ENCODE measurements around the gene EIF3L.
A peak's percentile ranks its signal among the peaks of the same experiment; 100 is the strongest.
"Not testable (repeated sequence)": the region's sequence is repeated elsewhere in the genome, so short reads cannot be mapped to it uniquely, and the experiment has no call there.

The EIF3L gene

DNA sequence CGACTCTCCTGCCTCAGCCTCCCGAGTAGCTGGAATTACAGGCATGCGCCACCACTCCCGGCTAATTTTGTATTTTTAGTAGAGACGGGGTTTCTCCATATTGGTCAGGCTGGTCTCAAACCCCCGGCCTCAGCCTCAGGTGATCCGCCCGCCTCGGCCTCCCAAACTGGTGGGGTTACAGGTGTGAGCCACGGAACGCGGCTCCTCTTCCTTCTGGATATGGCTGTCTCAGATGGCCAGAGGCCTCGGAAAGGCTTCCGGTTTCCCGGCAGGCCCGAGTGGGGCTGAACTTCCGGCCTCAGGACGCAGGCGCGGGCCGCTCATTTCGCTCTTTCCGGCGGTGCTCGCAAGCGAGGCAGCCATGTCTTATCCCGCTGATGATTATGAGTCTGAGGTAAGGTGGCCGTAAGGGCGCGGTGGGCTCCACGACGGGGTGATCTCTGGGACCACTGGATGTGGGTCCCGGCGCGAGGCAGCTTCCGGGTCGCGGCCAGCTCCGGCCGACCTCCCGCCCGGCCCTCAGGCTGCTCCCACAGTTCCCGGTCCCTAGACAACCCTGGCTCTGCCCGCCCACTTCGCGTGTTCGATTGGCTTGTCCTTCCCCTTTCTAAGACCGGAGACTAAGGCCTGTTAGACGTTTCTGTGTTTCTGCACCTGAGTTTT lies at the start of gene EIF3L:
Gene EIF3L, plus strand, starts transcription at position 331 of the 663 bp plus-strand sequence. Its CDS starts 31 bp downstream, at position 362.
- peak; percentile 98 for DNase-seq (ENCODE audit: low spot score)

GRCh38 chr22:37799979-37800378 lies 49.2 kb upstream of the EIF3L start:
- not testable (repeated sequence) for DNase-seq (ENCODE audit: low spot score)

DNA sequence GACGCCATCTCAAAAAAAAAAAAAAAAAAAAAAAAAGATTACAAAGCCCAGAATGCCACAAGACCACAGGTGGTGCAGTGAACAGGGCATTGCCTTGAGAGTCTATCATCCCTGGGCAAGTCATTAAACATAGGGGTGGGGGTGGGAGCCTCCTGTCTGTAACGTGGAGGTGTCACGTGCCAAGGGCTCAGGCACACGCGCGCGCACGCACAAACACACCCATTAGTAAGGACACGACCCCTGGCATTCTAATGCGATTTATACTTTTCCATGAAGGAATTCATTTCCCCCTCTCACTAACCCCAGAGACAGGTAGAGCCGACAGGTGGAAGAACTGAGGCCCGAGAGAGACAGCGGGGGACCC lies 47.3 kb upstream of the EIF3L start:
- DNase-seq (ENCODE audit: low spot score): no peak

DNA sequence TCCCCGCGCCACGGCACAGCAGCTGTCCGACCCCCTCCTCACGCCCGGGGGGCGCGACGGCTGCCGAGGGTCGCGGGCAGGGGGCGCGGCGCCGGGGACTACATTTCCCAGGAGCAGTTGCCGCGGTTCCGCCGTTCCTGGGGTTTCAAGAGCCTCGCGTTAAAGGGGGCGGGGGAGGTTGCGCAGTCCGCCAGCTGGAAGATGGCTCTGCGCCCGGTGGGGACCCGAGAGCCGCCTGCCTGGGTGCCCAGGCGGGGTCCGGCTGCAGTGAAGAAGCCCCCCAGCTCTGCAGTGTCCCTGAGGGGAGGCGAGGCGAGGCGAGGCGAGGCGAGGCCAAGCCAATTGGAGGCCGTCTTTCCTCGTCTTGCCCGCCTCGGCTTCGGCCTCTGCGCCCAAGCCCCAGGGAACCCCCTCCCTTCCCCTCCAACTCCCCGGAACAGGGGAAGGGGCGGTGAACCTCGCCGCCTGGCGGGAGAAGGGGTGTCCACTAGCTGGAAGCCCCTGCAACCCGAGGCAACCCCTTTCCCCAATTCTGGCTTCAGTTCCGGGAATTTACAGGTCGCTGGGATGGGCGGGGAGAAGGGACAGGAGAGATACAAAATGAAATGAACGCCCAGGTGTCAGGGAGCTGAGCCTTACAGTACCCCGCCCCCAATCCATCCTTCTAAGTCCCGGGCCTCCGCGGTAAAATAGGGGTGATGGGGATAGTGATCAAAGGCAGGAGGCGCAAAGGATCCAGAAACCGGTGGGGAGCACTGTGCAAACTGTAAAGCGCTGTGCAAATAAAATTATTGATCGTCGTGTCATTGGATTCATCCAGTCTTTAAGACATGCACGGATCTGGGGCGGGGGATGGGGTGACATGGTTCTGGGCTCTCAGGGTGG lies 46.7 kb upstream of the EIF3L start:
- DNase-seq (ENCODE audit: low spot score): peak; percentile 71

DNA sequence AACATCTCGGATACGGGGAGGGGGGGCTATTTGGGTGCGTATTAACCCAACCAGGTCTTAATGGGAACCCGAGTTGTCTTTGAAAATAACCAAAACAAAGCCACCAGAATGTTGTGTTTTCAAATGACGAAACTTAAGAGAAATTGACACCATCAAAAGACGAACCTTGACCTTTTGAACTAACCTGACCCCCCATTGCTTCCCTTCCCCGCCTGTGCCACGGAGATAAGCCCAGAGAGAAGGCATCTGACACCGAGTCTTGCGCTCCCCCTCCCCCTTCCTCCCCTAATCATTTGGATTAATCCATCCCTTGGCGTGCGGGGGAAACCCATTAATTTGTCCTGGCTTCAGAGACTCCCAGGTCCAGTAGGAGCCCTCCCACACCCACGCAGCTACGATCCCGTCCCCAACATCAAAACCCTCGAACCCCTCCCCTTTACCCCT lies 46.0 kb upstream of the EIF3L start:
- no peak for DNase-seq (ENCODE audit: low spot score)

- no peak for DNase-seq (ENCODE audit: low spot score)
Observed at GRCh38 chr22:37803639-37804351, 45.4 kb upstream of the EIF3L start.

DNA sequence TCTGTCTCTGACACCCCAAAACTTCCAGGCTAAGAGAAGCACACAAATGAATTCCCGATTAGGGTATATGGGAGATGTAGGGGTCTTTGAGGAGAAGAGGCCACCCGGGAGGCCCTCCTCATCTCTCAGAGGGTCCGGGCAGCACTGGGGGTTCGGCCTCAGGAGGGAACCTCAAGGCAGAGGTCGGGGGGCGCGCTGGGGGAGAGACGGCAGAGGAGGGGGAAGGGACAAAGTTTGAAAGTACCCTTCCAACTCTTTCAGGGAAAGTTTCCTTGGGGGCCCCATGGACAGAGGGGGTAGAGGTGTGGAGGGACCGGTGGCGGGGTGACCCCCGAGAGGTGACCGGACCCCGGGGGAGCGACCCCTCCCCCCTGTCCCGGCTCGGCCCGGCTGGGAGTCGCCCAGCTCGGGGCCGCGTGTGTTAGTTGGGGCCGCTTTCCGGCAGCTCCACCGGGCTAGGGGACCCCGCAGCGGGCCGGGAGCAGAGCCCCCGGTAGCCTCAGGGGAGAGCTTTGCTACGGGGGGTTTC lies 44.8 kb upstream of the EIF3L start:
- DNase-seq (ENCODE audit: low spot score): peak; percentile 57

DNA sequence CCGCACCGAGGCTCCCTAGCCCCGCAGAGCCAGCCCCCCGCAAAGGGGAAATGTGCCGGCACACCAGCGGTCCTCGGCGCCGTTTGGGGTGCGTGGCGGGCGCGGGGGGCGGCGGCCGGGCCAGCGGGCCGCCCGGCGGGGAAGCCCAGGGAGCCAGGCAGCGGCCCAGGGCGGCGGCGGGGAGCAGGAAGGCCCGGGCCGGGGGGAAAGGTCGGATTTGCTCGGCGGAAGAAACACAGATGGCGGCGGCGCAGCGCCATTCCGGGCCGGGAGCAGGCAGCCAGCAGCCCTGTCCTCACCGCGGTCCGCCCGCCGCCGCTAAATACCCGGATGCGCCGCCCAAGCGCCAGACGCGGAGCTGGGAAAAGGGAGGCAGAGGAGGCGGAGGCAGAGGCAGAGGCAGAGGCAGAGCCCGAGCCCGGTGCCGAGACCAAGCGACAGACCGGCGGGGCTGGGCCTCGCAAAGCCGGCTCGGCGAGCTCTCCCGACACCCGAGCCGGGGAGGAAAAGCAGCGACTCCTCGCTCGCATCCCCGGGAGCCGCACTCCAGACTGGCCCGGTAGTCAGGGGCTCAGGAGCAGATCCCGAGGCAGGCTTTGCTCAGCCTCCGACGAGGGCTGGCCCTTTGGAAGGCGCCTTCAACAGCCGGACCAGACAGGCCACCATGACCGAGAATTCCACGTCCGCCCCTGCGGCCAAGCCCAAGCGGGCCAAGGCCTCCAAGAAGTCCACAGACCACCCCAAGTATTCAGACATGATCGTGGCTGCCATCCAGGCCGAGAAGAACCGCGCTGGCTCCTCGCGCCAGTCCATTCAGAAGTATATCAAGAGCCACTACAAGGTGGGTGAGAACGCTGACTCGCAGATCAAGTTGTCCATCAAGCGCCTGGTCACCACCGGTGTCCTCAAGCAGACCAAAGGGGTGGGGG lies 44.1 kb upstream of the EIF3L start:
- DNase-seq (ENCODE audit: low spot score): peak; percentile 93

- no peak for DNase-seq (ENCODE audit: low spot score)
Observed at GRCh38 chr22:37805810-37806277, 43.4 kb upstream of the EIF3L start.

DNA sequence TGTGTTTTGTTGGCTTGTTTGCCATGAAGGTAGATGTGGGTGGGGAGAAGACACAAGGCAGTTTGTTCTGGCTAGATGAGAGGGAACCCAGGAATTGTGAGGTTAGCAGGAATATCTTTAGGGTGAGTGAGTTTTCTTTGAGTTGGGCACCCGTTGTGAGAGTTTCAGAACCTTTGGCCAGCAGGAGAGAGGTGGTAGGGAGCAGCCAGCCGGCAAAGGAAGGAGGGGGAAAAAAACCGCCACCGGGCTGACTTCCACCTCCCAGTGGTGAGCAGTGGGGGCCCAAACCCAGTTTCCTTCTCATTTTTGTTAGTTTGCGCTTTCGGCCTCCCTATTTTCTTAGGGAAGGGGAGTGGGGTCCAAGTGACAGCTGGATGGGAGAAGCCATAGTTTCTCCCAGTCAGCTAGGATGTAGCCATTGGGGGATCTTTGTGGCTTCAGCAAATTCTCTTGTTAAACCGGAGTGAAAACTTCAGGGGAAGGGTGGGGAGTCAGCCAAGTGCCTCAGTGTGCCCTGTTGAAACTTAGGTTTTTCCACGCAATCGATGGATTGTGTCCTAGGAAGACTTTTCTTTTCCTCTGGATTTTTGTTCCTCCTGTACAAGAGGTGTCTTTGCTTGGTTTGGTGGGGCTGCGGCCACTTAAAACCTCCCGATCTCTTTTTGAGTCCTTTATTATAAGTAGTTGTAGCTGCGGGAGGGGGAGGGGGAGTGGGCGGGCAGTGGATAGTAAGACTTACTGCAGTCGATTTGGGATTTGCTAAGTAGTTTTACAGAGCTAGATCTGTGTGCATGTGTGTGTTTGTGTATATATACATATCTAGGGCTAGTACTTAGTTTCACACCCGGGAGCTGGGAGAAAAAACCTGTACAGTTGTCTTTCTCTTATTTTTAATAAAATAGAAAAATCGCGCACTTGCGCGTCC lies 42.5 kb upstream of the EIF3L start:
- no peak for DNase-seq (ENCODE audit: low spot score)

DNA sequence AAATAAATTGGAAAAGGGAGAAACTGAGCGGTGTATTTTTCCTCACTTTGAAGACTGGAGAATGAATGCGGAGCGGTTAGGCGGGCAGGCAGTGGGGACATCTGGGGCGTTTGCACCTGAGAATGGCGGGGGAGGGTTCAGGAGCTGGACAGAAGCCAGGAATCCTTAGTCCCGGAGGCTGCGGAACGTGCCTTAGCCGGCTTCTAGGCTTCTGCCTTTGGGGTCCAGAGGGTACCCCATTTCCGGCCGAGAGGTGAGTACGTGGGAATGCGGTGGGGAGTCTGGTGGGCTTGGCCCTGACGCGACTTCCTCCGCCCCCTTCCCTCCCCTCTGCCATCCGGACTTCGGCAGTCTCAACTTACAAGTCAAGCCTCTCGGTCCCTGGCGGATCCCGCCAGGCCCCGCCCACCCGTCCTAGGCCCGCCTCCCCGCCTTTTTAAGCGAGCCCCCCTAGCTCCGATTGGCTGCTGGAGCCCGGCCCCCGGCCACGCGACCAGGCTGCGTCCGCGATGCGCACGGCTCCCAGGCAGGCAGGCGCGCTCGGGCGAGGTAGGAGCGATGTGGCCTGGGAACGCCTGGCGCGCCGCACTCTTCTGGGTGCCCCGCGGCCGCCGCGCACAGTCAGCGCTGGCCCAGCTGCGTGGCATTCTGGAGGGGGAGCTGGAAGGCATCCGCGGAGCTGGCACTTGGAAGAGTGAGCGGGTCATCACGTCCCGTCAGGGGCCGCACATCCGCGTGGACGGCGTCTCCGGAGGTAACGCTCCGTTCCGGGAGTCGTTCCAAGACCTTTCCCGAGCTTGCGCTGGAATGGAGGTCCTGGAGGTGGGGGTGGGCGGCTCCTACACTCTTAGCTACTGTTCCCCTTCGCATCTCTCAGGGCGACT lies 41.6 kb upstream of the EIF3L start, which contains the start of gene GCAT:
Gene GCAT, plus strand, starts transcription at position 525 of the 884 bp plus-strand sequence. Its CDS starts 34 bp downstream, at position 559.
- peak; percentile 99 for DNase-seq (ENCODE audit: low spot score)

- DNase-seq (ENCODE audit: low spot score): no peak
Observed at GRCh38 chr22:37808294-37808657, 40.9 kb upstream of the EIF3L start.

GRCh38 chr22:37809672-37810333 lies 39.4 kb upstream of the EIF3L start:
- no peak for DNase-seq (ENCODE audit: low spot score)

DNA sequence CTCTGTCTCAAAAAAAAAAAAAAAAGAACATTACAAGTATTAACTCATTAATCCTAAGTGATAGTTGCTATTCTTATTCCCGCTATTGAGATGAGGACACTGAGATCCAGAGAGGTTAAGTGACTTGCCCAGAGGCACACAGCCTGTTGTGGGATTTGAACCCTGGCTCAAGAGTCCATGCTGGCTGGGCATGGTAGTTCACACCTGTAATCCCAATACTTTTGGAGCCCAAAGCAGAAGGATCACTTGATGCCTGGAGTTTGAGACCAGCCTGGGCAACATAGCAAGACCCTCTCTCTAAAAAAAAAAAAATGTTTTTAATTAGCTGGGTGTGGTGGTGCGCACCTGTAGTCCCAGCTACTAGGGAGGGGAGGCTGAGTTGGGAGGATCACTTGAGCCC lies 37.4 kb upstream of the EIF3L start:
- no peak for DNase-seq (ENCODE audit: low spot score)

DNA sequence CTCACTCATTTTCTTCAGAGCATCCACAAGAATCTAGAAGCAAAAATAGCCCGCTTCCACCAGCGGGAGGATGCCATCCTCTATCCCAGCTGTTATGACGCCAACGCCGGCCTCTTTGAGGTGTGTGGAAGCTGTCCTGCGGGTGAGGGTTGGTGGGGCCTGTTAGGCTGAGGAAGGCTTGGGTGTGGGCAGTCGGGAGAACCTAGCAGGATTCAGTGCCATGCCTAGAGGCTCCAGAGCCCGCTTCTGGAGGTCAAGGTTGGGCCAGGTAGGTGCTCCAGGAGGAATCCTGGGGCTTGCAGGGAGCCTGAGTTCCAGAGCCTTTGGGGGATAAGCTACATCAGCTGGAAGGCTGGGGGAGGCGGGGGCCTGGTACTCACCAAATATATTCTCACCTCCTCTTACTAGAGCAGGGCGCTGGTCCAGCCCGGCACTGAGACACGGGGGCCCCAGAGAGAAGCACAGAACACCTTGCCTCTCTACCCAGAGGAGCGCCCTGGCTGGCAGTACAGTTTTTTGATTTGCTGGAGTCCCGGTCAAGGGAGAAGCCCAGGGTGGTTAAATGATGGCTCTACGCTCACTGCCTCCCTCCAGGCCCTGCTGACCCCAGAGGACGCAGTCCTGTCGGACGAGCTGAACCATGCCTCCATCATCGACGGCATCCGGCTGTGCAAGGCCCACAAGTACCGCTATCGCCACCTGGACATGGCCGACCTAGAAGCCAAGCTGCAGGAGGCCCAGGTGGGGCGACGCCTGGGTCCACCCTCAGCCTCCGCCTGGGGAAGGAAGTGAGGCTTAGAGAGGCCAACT lies 36.1 kb upstream of the EIF3L start:
- DNase-seq (ENCODE audit: low spot score): no peak

- DNase-seq (ENCODE audit: low spot score): no peak
Observed at GRCh38 chr22:37815593-37815992, 33.6 kb upstream of the EIF3L start.

- no peak for DNase-seq (ENCODE audit: low spot score)
Observed at GRCh38 chr22:37816543-37817180, 32.6 kb upstream of the EIF3L start.
